Effector CD8-positive, alpha-beta T cell (primary cell): ENCODE data around the gene DLX3.
A peak's percentile ranks its signal among the peaks of the same experiment; 100 is the strongest.
"Not testable (repeated sequence)": the region's sequence is repeated elsewhere in the genome, so short reads cannot be mapped to it uniquely, and the experiment has no call there.

ENCODE experiments used
- DNase-seq: peaks from one replicate; lab custom pipeline; 2025; lab: John Stamatoyannopoulos, UW
- total RNA-seq, 4 experiments: gene quantifications; one replicate each; lab custom pipeline; 2026; lab: John Stamatoyannopoulos, UW

DLX3 gene
- total RNA-seq: 0 to 0.27 (median 0) reads per million in 4 experiments

DNA sequence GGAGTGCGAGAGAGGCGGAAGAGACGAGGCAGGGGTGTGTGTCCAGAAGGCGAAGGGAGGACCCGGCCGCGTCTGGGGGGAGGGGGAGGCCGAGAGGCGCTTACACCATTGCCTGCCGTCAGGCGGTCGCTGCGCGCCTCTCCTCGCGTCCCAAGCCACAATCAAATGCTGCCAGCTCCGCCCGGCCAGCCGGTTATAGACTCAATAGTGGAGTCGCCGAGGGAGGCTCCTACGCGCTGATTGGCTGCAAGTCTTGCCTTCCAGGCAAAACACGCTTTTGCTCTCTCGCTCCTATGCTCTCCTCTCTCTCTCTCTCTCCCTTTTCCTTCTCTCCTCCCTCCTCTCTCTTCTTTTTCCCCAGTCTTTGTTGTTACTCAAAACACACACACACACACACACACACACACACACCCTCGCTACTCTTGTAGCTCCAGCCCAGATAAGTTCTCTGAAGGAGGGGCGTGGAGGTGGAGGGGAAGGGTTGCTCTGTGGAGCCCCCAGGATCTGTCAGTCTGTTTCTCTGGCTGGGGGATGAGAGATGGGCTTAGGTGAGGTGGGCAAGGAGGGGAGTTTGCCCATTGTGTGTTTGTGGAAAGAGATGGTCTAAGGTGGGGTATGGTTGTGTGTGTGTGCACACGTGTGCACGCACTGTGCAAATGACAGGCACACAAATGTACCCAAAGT is at the start of gene DLX3:
DLX3 (minus strand) TSS at position 170 of the 684 bp plus-strand sequence. CDS start 226 bp downstream, outside the sequence.
- DNase-seq: no peak

DNA sequence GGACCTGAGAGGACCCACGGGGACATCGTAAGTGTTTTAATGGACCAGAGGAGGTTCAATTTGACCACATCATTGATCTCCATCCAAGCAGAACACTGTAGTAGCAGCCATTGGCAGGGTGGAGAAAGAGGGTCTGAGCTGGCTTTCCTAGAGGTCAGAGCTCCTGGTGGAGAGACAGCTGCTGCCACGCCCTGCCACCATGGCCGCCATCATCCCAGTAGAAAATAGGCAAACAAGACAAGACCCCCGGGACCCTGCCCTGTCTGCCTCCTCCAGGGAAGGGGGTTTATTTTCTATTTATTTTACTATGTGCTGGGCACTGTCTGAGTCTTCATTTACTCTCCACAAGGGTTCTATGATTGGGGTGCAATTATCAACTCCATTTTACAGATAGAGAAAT is 49.5 kb upstream of the DLX3 start:
- no peak for DNase-seq

DNA sequence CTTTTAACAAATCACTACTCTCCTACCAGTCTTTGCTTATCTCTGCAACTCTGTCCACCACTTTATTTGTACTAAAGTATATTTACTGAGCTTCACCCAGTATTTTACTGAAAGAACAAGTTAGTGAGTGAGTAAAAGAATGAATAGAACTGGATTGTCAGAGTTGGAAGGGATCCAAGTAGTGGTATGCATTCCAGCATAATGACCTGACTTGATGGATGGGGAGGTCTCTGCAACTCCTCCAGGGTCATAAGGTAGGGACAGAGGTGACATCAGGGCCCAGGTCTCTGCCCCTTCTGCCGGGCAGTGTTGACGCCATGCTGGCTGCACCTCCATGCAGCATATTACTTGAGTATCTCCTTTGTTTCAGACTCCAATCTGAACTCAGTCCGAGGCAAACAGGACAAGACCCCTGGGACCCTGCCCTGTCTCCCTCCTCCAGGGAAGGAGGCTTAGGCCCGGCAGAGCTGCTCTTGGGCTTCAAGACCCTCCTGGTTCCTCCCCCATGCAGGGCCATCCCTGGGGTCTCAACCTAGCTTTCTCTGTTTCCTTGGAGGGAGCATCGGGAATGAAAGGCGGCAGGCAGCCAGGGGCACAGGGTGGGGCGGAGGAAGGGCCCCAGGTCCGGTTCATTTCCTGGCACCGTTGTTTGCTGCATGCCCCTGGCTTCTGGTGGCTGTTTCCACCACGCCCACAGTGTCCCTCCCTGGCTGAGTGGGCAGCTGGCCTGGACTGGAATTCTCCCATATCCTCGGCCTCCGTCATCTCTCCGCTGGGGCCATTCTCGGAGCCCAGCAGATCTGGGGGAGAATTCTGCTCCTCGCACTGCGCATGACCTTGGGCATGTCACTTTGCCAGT is 48.5 kb upstream of the DLX3 start:
- no peak for DNase-seq

GRCh38 chr17:50042211-50042610 is 47.2 kb upstream of the DLX3 start:
- no peak for DNase-seq

- not testable (repeated sequence) for DNase-seq
Measured at GRCh38 chr17:50040496-50040895, 45.5 kb upstream of the DLX3 start.

DNA sequence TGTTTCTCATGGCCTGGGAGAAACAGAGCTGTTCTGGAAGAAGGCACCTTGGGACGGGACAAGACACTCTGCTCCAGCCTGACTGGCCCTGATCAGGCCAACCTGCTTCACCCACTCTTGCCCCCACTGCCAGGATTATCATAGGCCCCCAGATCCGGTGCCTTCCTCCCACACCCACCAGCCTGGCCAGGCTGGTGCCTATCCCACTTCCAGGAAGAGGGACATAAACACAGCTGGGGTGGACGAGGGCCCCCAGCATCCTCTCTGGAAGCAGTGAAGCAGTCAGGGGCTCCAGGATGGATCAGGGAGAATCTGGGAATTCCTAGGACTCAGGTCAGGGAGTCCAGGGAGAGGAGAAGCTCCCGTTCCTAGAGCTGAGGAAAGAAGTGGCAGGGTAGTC is 44.0 kb upstream of the DLX3 start:
- no peak for DNase-seq

GRCh38 chr17:50037321-50038107 is 42.5 kb upstream of the DLX3 start:
- DNase-seq: no peak

- DNase-seq: no peak
Measured at GRCh38 chr17:50036455-50037261, 41.6 kb upstream of the DLX3 start.

DNA sequence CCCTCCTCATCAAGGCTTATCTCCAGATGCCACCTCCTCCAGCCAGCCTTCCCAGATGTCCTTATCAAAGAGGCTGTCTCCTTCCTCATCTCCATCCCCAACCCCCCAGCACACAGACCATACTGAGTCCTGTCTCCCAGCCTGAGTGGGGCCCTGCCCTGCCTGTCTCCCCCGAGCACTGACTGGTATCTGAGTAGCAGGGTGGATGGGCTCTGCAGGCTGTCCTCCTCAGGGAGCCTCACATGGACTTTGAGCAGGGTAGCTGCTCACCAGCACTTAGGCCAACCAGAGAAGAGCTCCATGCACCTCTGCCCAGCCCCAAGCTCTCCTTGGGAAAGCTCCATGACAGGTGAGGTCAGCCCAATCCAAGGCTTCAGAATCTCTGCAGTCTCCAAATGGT is 40.9 kb upstream of the DLX3 start:
- DNase-seq: no peak

GRCh38 chr17:50035421-50035879 is 40.4 kb upstream of the DLX3 start:
- DNase-seq: no peak

DNA sequence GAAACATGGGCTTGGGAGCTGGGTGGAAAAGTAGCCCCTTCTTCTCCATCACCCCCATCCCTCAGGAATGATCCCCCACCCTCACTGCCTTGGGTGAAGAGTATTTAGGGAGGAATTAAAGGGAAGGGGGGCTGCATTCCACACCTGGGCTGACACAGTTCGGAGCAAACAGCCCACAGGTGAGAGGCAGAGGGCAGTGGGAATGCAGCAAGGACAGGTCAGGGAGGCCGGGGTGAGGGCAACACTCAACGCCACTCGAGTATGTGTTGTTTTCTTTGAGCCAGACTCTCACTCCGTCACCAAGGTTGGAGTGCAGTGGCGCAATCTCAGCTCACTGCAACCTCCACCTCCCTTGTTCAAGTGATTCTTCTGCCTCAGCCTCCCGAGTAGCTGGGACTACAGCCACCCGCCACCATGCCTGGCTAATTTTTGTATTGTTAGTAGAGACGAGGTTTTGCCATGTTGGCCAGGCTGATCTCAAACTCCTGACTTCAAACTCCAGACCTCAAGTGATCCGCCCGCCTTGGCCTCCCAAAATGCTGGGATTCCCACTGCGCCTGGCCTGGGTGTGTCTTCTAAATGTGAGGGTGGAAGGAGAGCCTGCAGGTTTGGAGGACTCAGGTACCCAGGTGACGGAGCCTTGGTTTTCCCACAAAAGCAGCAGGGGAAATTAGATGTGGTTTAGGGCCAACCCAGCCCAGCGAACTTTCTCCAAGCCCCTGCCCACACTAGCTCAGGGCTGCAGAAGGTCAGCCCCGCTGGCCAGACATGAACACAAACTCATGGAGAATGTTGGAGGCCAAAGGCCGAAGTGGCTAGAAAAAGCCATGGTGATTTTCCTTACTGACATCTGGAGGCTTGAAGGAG is 39.7 kb upstream of the DLX3 start:
- no peak for DNase-seq

- DNase-seq: no peak
Measured at GRCh38 chr17:50033316-50033715, 38.3 kb upstream of the DLX3 start.

- no peak for DNase-seq
Measured at GRCh38 chr17:50029185-50029584, 34.2 kb upstream of the DLX3 start.

GRCh38 chr17:50028736-50029120 is 33.7 kb upstream of the DLX3 start:
- DNase-seq: no peak

- no peak for DNase-seq
Measured at GRCh38 chr17:50027881-50028735, 33.1 kb upstream of the DLX3 start.

GRCh38 chr17:50027172-50027880 is 32.3 kb upstream of the DLX3 start:
- no peak for DNase-seq

DNA sequence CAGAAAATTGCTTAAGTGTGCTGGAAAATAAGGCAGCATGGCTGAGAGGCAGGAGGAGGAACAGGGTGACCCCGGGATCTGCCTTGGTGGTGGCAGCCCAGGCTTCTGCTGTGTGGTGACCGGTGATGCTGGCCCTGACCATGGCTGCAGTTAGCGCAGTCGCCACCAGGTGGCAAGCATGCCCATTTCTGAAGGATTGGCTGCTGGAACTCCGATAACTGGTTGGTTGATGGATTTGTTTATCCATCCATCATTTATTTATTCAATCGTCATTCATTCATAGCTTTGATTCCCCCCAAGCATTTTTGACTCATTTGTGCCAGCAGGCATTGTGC is 31.8 kb upstream of the DLX3 start:
- peak; percentile 67 for DNase-seq

DNA sequence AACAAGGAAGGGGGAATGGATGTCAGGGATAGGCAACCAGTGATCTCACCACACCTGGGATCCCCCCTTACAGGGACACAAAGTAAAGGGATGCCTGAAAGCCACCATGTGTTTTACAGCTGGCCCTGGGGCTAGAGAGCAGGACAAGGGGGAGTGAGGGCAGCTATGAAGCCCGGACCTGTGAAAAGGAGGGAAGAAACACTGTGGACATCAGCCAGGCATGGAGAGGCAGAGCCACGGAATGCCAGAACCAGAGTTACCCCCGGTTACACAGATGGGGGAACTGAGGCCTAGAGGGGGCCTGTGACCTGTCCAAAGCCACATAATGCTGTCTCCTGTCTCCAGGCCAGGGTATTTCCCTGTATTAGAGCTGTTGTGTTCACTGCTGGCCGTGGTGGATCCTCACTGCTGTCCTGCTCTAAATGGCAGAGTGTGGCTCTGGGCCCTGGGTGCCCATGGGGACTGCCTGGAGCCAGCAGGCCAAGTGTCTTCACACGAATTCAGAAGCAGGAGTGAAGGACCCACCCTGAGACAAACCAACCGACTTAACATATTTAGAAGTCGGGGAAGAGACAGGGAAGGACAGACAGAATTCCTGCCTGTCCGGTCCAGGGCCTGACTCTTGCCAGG is 31.1 kb upstream of the DLX3 start:
- no peak for DNase-seq

DNA sequence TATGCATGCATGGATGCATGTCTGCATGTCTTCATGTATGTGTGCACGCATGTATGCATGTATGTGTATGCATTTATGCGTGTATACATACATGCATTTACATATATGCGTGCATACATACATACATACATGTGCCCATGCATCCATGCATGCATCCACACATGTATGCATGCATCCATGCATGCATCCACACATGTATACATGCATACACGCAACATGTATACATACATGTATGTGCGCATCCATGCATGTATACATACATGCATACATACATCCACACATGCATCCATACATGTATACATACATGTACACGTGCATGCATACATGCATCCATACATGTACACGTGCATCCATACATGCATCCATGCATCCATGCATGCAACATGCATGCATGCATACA is 29.8 kb upstream of the DLX3 start:
- DNase-seq: no peak
